H1 (cell line): Measurements from ENCODE around the gene ZNF597. TPM values are rescaled to one million over a fixed set of nuclear protein-coding genes. Genes with fewer than 3 reads are reported as not detected.

ENCODE experiments used
- microRNA-seq, 2 experiments: library from miRNA; unstranded; fragments of <30 nt; microRNA quantifications; one replicate each; pipeline versions ENCODE4 to v1.2.0, GENCODE V29; 2016 to 2020; ENCODE audit warnings: borderline microRNAs expressed in 2 of 2, borderline number of aligned reads in 2 of 2, borderline replicate concordance in 1 of 2
- polyA plus RNA-seq, 7 experiments: library from polyadenylated mRNA; depleted of rRNA in 3 of 7; stranded (reverse) in 5 of 7; unstranded in 2 of 7; fragments of >200 nt in 5 of 7; fragments of 200-250 nt in 2 of 7; gene quantifications; 1 replicate in 5 of 7; 2 replicates in 1 of 7; 4 replicates in 1 of 7; pipeline versions ENCODE4 v1.2.1 to v1.2.3, GENCODE V29; 2011 to 2013; ENCODE audit warnings: missing spikeins in 2 of 7, mixed read lengths in 2 of 7
- small RNA-seq: library from polyadenylated mRNA; stranded (forward); fragments of <200 nt; extraction: miRNeasy Mini kit (QIAGEN cat#:217004); gene quantifications from one replicate; pipeline ENCODE3, GENCODE V24; 2013; ENCODE audit not compliant: insufficient read depth
- total RNA-seq: library from RNA; stranded (reverse); fragmentation: NEBNext Ultra II Directional; extraction: Animal tissue kit (Norgen Biotek cat#: 25700); gene quantifications from 2 replicates; pipeline ENCODE4 v1.2.1, GENCODE V29; 2021

ZNF597 gene
- total and polyA plus RNA-seq, 2 of the 8 experiments (the other 6 are each of a cell fraction or from before 2014, with no cell fraction given), result 0.68 to 2.6 TPM

Small RNA genes within 50 kb of the gene (microRNA-seq; reads per million reads assigned to microRNA genes)
- 0 reads per million in 2 experiments for gene MIR6126

Small RNA genes within 50 kb of the gene (small RNA-seq; reads per million reads assigned to genes)
- not detected for gene MIR6126

Other genes with a start within 250 kb of the ZNF597 start
- gene ZNF200, start 208.3 kb downstream of the ZNF597 start, total RNA-seq, result 7.5 and 9.9 TPM in 2 replicates
- 2.7 and 3.0 TPM in 2 replicates for gene ZNF200, start 208.3 kb downstream of the ZNF597 start, polyA plus RNA-seq (2011; rRNA removed)
- not detected in 2 replicates for gene MEFV, start 186.9 kb downstream of the ZNF597 start, total RNA-seq
- 0.02 and 0.03 TPM in 2 replicates for gene MEFV, start 186.9 kb downstream of the ZNF597 start, polyA plus RNA-seq (2011; rRNA removed)
- 26.7 and 27.8 TPM in 2 replicates for gene ZNF263, start 160.0 kb downstream of the ZNF597 start, total RNA-seq
- 9.2 and 20.7 TPM in 2 replicates for gene ZNF263, start 160.0 kb downstream of the ZNF597 start, polyA plus RNA-seq (2011; rRNA removed)
- 7.0 and 8.9 TPM in 2 replicates for gene TIGD7, start 138.1 kb downstream of the ZNF597 start, total RNA-seq
- gene TIGD7, start 138.1 kb downstream of the ZNF597 start, polyA plus RNA-seq (2011; rRNA removed), result 2.8 and 3.0 TPM in 2 replicates
- 27.3 and 30.0 TPM in 2 replicates for gene ZNF75A, start 138.0 kb downstream of the ZNF597 start, total RNA-seq
- 5.2 and 9.3 TPM in 2 replicates for gene ZNF75A, start 138.0 kb downstream of the ZNF597 start, polyA plus RNA-seq (2011; rRNA removed)
- not detected in 2 replicates for gene OR2C1, start 87.6 kb downstream of the ZNF597 start, total RNA-seq
- not detected in 2 replicates for gene OR2C1, start 87.6 kb downstream of the ZNF597 start, polyA plus RNA-seq (2011; rRNA removed)
- 22.0 and 22.6 TPM in 2 replicates for gene ZSCAN32, start 42.5 kb downstream of the ZNF597 start, total RNA-seq
- 9.6 and 13.4 TPM in 2 replicates for gene ZSCAN32, start 42.5 kb downstream of the ZNF597 start, polyA plus RNA-seq (2011; rRNA removed)
- gene ZNF174, start 42.3 kb downstream of the ZNF597 start, total RNA-seq, result 12.2 and 12.7 TPM in 2 replicates
- gene ZNF174, start 42.3 kb downstream of the ZNF597 start, polyA plus RNA-seq (2011; rRNA removed), result 9.1 and 10.9 TPM in 2 replicates
- 47.6 and 48.3 TPM in 2 replicates for gene NAA60, start 176 bp upstream of the ZNF597 start, total RNA-seq
- 34.1 and 61.0 TPM in 2 replicates for gene NAA60, start 176 bp upstream of the ZNF597 start, polyA plus RNA-seq (2011; rRNA removed)
- not detected in 2 replicates for gene C16orf90, start 52.0 kb upstream of the ZNF597 start, total RNA-seq
- not detected in 2 replicates for gene C16orf90, start 52.0 kb upstream of the ZNF597 start, polyA plus RNA-seq (2011; rRNA removed)
- 11.5 and 15.1 TPM in 2 replicates for gene CLUAP1, start 57.5 kb upstream of the ZNF597 start, total RNA-seq
- 4.0 and 4.8 TPM in 2 replicates for gene CLUAP1, start 57.5 kb upstream of the ZNF597 start, polyA plus RNA-seq (2011; rRNA removed)
- gene NLRC3, start 133.9 kb upstream of the ZNF597 start, total RNA-seq, result 0.20 and 0.21 TPM in 2 replicates
- gene NLRC3, start 133.9 kb upstream of the ZNF597 start, polyA plus RNA-seq (2011; rRNA removed), result 0.18 and 0.25 TPM in 2 replicates
- gene SLX4, start 168.1 kb upstream of the ZNF597 start, total RNA-seq, result 10.9 and 11.4 TPM in 2 replicates
- 4.4 and 6.1 TPM in 2 replicates for gene SLX4, start 168.1 kb upstream of the ZNF597 start, polyA plus RNA-seq (2011; rRNA removed)
- gene DNASE1, start 211.2 kb upstream of the ZNF597 start, total RNA-seq, result 11.5 and 12.3 TPM in 2 replicates
- 16.7 and 27.7 TPM in 2 replicates for gene DNASE1, start 211.2 kb upstream of the ZNF597 start, polyA plus RNA-seq (2011; rRNA removed)